ENCODE measurements around the gene HUNK. TPM values are rescaled to one million over a fixed set of nuclear protein-coding genes. Genes with fewer than 3 reads are reported as not detected.

HUNK gene
- total and polyA plus RNA-seq, 2 donors (not counting 1 experiment from before 2014, with no cell fraction given) = 0.01 to 0.07 TPM

DNA sequence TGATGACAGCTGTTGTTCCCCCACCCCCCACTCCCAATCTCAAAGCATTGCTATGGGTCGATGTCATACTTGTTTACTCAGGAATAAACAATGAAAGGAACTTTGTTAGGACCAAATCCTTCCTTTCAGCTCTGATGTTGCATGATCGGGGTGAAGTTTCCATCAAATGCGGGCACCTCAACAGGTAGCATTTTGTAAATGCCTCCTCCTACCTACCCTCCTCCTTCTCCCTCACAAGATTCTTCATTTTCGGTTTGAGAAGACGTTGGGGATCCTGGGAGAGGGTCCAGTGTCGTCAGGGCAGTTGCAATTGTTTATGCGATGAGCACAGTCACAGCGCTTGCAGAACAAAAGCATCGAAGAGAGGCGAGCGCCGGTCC is 758 bp upstream of the HUNK start:
- no peak for TF ChIP-seq EZH2 (IDR thresholded peaks at IDR 0.05; ENCODE audit: borderline replicate concordance, insufficient read depth, low read depth, low read length, poor library complexity, severe bottlenecking)
- TF ChIP-seq, protein P1, sequence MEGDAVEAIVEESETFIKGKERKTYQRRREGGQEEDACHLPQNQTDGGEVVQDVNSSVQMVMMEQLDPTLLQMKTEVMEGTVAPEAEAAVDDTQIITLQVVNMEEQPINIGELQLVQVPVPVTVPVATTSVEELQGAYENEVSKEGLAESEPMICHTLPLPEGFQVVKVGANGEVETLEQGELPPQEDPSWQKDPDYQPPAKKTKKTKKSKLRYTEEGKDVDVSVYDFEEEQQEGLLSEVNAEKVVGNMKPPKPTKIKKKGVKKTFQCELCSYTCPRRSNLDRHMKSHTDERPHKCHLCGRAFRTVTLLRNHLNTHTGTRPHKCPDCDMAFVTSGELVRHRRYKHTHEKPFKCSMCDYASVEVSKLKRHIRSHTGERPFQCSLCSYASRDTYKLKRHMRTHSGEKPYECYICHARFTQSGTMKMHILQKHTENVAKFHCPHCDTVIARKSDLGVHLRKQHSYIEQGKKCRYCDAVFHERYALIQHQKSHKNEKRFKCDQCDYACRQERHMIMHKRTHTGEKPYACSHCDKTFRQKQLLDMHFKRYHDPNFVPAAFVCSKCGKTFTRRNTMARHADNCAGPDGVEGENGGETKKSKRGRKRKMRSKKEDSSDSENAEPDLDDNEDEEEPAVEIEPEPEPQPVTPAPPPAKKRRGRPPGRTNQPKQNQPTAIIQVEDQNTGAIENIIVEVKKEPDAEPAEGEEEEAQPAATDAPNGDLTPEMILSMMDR (IDR thresholded peaks at IDR 0.05) = no peak
- Histone ChIP-seq H4K20me1 (ENCODE audit: control insufficient read depth, insufficient read depth, low read length, poor library complexity, severe bottlenecking) (no peaks in the 10 kb centered on the region), H3K4me3 (ENCODE audit: control extremely low read depth in 1 of 5, extremely low read depth in 1 of 5, insufficient read depth in 1 of 5, low read depth in 2 of 5, low read length in 4 of 5) (peak overlapping the region in 3 of 5 experiments; percentile 44 to 65 (median 55)), H3K4me1 (ENCODE audit: control insufficient read depth in 2 of 2, insufficient read depth in 2 of 2, low read length in 2 of 2) (peaks cover 14 to 22% of the 10 kb centered on the region in 2 donors), H3K27ac (ENCODE audit: low read length in 2 of 2) (no peak overlapping the region), H3K4me2 (replicated peaks; ENCODE audit: low read depth, low read length, poor library complexity, severe bottlenecking) (peak overlapping the region; percentile 86), H3K36me3 (replicated peaks in 1 of 2; ENCODE audit: control extremely low read depth in 1 of 2, control insufficient read depth in 1 of 2, extremely low read depth in 1 of 2, insufficient read depth in 2 of 2, low read length in 1 of 2) (no peaks in the 10 kb centered on the region), H3K9me3 (ENCODE audit: control extremely low read depth in 1 of 3, control insufficient read depth in 2 of 3, insufficient read depth in 1 of 3, low read length in 2 of 3) (peaks cover 0 to 5% (median 0%) of the 10 kb centered on the region in 3 donors), H2AFZ (ENCODE audit: insufficient read depth, low read depth, low read length, poor library complexity, severe bottlenecking) (peak overlapping the region; percentile 71), H3K9ac (ENCODE audit: low read length) (peak overlapping the region; percentile 57), H3K27me3 (replicated peaks in 1 of 4; ENCODE audit: control extremely low read depth in 1 of 4, control insufficient read depth in 3 of 4, insufficient read depth in 4 of 4, low read length in 3 of 4) (peaks cover 0 to 66% (median 24%) of the 10 kb centered on the region in 4 experiments), H3K79me2 (ENCODE audit: control insufficient read depth, insufficient read depth, low read length) (no peaks in the 10 kb centered on the region)
- ATAC-seq (ENCODE audit: low read depth) (no peak), DNase-seq (no peak)
- Mint-ChIP-seq H3K4me3 (peak overlapping the region; percentile 91), H3K4me1 (peaks cover 10% of the 10 kb centered on the region), H3K27me3 (peaks cover 48% of the 10 kb centered on the region), H3K27ac (no peak overlapping the region), H3K9me3 (ENCODE audit: insufficient read depth) (no peaks in the 10 kb centered on the region)
- WGBS (ENCODE audit: insufficient coverage) = 8% methylated on average over 9 of the region's 12 CpGs
- ChIA-PET CTCF (interaction anchor here (0.9 to 2.7 kb wide), 2 partner anchors 17 to 91 kb away, joined by 3 to 9 read pairs; no protein-coding TSS in a partner anchor), POLR2A (no interaction called here)
- intact Hi-C loops (cut with micrococcal nuclease) = loop anchor here (2.0 to 5.0 kb wide), 2 partner anchors 85 to 215 kb away; partner anchors contain the start of gene SOD1

DNA sequence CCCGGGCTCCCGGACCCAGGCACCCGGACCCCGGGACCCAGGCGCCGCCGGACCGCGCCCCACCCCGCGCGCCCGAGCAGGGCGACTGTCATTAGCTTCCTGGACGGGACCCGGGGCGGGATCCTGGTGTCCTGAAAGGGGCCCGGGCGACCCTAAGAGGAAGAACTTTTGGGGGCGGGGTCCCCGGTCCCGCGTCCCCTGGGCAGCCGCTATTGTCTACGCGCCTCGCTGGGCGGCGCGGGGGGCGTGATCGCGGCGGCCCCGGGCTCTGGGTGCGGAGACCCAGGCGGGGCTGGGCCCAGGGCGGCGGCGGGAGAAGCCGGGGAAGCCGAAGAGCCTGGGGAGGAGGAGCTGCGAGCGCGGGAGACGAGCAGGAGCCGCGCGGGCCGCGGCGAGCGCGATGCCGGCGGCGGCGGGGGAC is 465 bp downstream of the HUNK start:
- Histone ChIP-seq H3K36me3 (replicated peaks in 1 of 2; ENCODE audit: control extremely low read depth in 1 of 2, control insufficient read depth in 1 of 2, extremely low read depth in 1 of 2, insufficient read depth in 2 of 2, low read length in 1 of 2) (no peaks in the 10 kb centered on the region), H3K4me1 (ENCODE audit: control insufficient read depth in 2 of 2, insufficient read depth in 2 of 2, low read length in 2 of 2) (peaks cover 14 to 22% of the 10 kb centered on the region in 2 donors), H3K27ac (ENCODE audit: low read length in 2 of 2) (no peak overlapping the region), H2AFZ (ENCODE audit: insufficient read depth, low read depth, low read length, poor library complexity, severe bottlenecking) (peak overlapping the region; percentile 71), H3K4me2 (replicated peaks; ENCODE audit: low read depth, low read length, poor library complexity, severe bottlenecking) (peak overlapping the region; percentile 86), H3K79me2 (ENCODE audit: control insufficient read depth, insufficient read depth, low read length) (no peaks in the 10 kb centered on the region), H4K20me1 (ENCODE audit: control insufficient read depth, insufficient read depth, low read length, poor library complexity, severe bottlenecking) (no peaks in the 10 kb centered on the region), H3K9me3 (ENCODE audit: control extremely low read depth in 1 of 3, control insufficient read depth in 2 of 3, insufficient read depth in 1 of 3, low read length in 2 of 3) (peaks cover 0 to 5% (median 0%) of the 10 kb centered on the region in 3 donors), H3K27me3 (replicated peaks in 1 of 4; ENCODE audit: control extremely low read depth in 1 of 4, control insufficient read depth in 3 of 4, insufficient read depth in 4 of 4, low read length in 3 of 4) (peaks cover 0 to 69% (median 24%) of the 10 kb centered on the region in 4 experiments), H3K4me3 (ENCODE audit: control extremely low read depth in 1 of 5, extremely low read depth in 1 of 5, insufficient read depth in 1 of 5, low read depth in 2 of 5, low read length in 4 of 5) (peak overlapping the region in 3 of 5 experiments; percentile 44 to 65 (median 55)), H3K9ac (ENCODE audit: low read length) (peak overlapping the region; percentile 57)
- no peak for TF ChIP-seq EZH2 (IDR thresholded peaks at IDR 0.05; ENCODE audit: borderline replicate concordance, insufficient read depth, low read depth, low read length, poor library complexity, severe bottlenecking)
- H3K27me3 Mint-ChIP-seq = peaks cover 53% of the 10 kb centered on the region
- H3K4me3 Mint-ChIP-seq = peak overlapping the region; percentile 16
- DNase-seq (no peak), ATAC-seq (ENCODE audit: low read depth) (no peak)
- no peaks in the 10 kb centered on the region for H3K9me3 Mint-ChIP-seq (ENCODE audit: insufficient read depth)
- POLR2A ChIA-PET = no interaction called here
- CTCF ChIA-PET = interaction anchor here (2.7 kb wide), 1 partner anchor 92 kb away, joined by 9 read pairs; no protein-coding TSS in a partner anchor
- 1% methylated on average over 58 of the region's 58 CpGs for WGBS (ENCODE audit: insufficient coverage)
- intact Hi-C loops (cut with micrococcal nuclease) = loop anchor here (1.0 to 5.0 kb wide), 3 partner anchors 86 to 216 kb away; partner anchors contain the start of gene SOD1
- no peak overlapping the region for H3K27ac Mint-ChIP-seq
- H3K4me1 Mint-ChIP-seq = peaks cover 10% of the 10 kb centered on the region

Data from B cell (primary cell).